Fibroblast of lung (primary cell): ENCODE results near the gene APOBEC3H. TPM values are rescaled to one million over a fixed set of nuclear protein-coding genes. Genes with fewer than 3 reads are reported as not detected.

Experiments
- DNase-seq, 2 donors: peaks; one replicate each; pipeline versions ENCODE4 v3.0.0 to v3.0.0-alpha.2; 2010; ENCODE audit warnings: low read depth in 2 of 2
- H2AFZ ChIP-seq: 2 replicates; pipeline ENCODE4 v1.5.1; 2012; ENCODE audit warnings: low read length, control low read depth, inconsistent platforms
- H3K27ac ChIP-seq: 2 replicates; pipeline ENCODE4 v1.5.1; 2011; ENCODE audit warnings: low read length, control low read depth; ENCODE audit not compliant: insufficient read depth
- H3K27me3 ChIP-seq: 2 replicates; pipeline ENCODE4 v1.5.1; 2011; ENCODE audit warnings: mild to moderate bottlenecking, low read length; ENCODE audit not compliant: control insufficient read depth, insufficient read depth
- H3K36me3 ChIP-seq: 2 replicates; pipeline ENCODE4 v1.5.1; 2011; ENCODE audit warnings: low read length; ENCODE audit not compliant: control insufficient read depth, insufficient read depth
- H3K4me1 ChIP-seq: 2 replicates; pipeline ENCODE4 v1.5.1; 2011; ENCODE audit warnings: low read length; ENCODE audit not compliant: control insufficient read depth, insufficient read depth; ENCODE audit errors: extremely low read depth
- H3K4me2 ChIP-seq: 2 replicates; pipeline ENCODE4 v1.5.1; 2011; ENCODE audit warnings: low read length, control low read depth; ENCODE audit not compliant: insufficient read depth; ENCODE audit errors: extremely low read depth
- H3K4me3 ChIP-seq, 4 experiments: fragments of 200-600 bp in 1 of 4; sonication (generic) in 1 of 4; replicated peaks in 1 of 4; 2 replicates each; pipeline ENCODE4 v1.5.1; 2011 to 2016; ENCODE audit warnings: low read length in 4 of 4, low read depth in 3 of 4, mild to moderate bottlenecking in 3 of 4, control low read depth in 2 of 4, inconsistent platforms in 1 of 4, mixed read lengths in 1 of 4; ENCODE audit not compliant: insufficient read depth in 1 of 4; ENCODE audit errors: control extremely low read depth in 1 of 4
- H3K79me2 ChIP-seq: 2 replicates; pipeline ENCODE4 v1.5.1; 2012; ENCODE audit warnings: mild to moderate bottlenecking, low read length, inconsistent platforms; ENCODE audit not compliant: control insufficient read depth, insufficient read depth
- H3K9ac ChIP-seq: 2 replicates; pipeline ENCODE4 v1.5.1; 2011; ENCODE audit warnings: mild to moderate bottlenecking, low read length, control low read depth; ENCODE audit not compliant: insufficient read depth
- H3K9me3 ChIP-seq: 2 replicates; pipeline ENCODE4 v1.5.1; 2012; ENCODE audit warnings: low read depth, low read length; ENCODE audit not compliant: control insufficient read depth, insufficient read depth
- H4K20me1 ChIP-seq: 2 replicates; pipeline ENCODE4 v1.5.1; 2011; ENCODE audit warnings: low read length; ENCODE audit not compliant: control insufficient read depth, insufficient read depth; ENCODE audit errors: extremely low read depth
- CTCF ChIP-seq, 2 donors: IDR thresholded peaks in 1 of 2; conservative IDR thresholded peaks in 1 of 2; 1 replicate in 1 of 2; 2 replicates in 1 of 2; pipeline ENCODE4 v1.5.1; 2011 to 2012; ENCODE audit warnings: low read length in 2 of 2, control low read depth in 1 of 2, inconsistent platforms in 1 of 2, low read depth in 1 of 2, mild to moderate bottlenecking in 1 of 2
- EZH2 ChIP-seq: IDR thresholded peaks from 2 replicates; pipeline ENCODE4 v1.5.1; 2012; ENCODE audit warnings: low read length, control low read depth, mild to moderate bottlenecking; ENCODE audit errors: missing control alignments
- polyA plus RNA-seq, 2 donors: library from polyadenylated mRNA; depleted of rRNA in 1 of 2; stranded (reverse) in 1 of 2; unstranded in 1 of 2; fragments of >200 nt; gene quantifications; 2 replicates each; pipeline ENCODE4 v1.2.1, GENCODE V29; 2011 to 2012; ENCODE audit warnings: missing spikeins in 1 of 2
- total RNA-seq: library from RNA; depleted of rRNA; stranded (reverse); fragments of >200 nt; gene quantifications from 2 replicates; pipeline ENCODE4 v1.2.1, GENCODE V29; 2014

Gene APOBEC3H
- total and polyA plus RNA-seq, 2 donors (not counting 1 experiment from before 2014, with no cell fraction given) = 0.20 to 1.3 TPM

DNA sequence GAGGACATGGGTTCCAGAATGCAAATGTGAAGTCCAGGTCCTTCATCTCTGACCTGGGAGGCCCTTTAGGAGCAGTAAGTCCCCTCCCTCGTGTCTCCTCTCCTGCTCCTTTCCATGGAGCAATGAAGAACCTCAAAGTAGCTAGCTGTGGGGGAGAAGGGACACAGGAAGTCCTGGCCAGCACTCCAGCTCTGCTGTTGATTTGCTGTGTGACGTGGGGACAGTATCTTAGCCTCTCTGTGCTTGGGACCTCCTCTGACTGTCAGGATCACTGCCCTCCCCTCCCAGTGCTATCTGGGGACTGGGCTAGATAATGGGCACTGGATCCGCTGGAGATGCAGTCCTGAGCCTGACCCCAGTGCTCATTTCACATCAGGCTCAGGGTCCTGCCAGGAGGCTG is 1.1 kb upstream of the APOBEC3H start:
- Histone ChIP-seq H2AFZ (no peak overlapping the region), H3K79me2 (no peaks in the 10 kb centered on the region), H4K20me1 (no peaks in the 10 kb centered on the region), H3K27me3 (peaks cover 4% of the 10 kb centered on the region), H3K36me3 (no peaks in the 10 kb centered on the region), H3K27ac (no peak overlapping the region), H3K9ac (no peak overlapping the region), H3K4me2 (no peak overlapping the region), H3K4me3 (no peak overlapping the region), H3K4me1 (no peaks in the 10 kb centered on the region), H3K9me3 (no peaks in the 10 kb centered on the region)
- TF ChIP-seq CTCF (conservative IDR thresholded peaks at IDR 0.05 in 1 of 2, IDR thresholded peaks at IDR 0.05 in 1 of 2; ENCODE audit: low read depth in 1 of 2, low read length in 2 of 2) (no peak), EZH2 (no peak)
- no peak for DNase-seq

DNA sequence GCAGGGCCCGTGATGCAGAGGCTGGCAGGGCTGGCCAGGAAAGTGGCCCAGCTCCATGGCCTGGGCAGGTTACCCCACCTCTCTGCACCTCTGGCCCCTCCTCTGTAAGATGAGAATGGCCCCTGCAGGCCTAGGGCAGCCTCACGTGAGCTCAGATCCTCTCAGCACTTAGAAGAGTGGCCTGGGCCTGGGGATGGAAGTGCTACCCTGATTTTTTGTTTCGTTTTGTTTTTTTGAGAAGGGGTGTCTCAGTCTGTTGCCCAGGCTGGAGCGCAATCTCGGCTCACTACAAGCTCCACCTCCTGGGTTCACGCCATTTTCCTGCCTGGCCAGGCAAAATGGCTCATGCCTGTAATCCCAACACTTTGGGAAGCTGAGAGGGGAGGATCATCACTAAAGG is 982 bp downstream of the APOBEC3H start:
- H3K4me3 ChIP-seq = no peak overlapping the region
- H3K9ac ChIP-seq = no peak overlapping the region

GRCh38 chr22:39098576-39098975 is 1.5 kb downstream of the APOBEC3H start:
- Histone ChIP-seq H3K27ac (no peak overlapping the region), H3K4me3 (no peak overlapping the region), H3K9me3 (no peaks in the 10 kb centered on the region), H3K4me2 (no peak overlapping the region), H4K20me1 (no peaks in the 10 kb centered on the region), H3K4me1 (no peaks in the 10 kb centered on the region), H3K9ac (no peak overlapping the region), H3K36me3 (no peaks in the 10 kb centered on the region), H3K27me3 (peaks cover 3% of the 10 kb centered on the region), H2AFZ (no peak overlapping the region), H3K79me2 (no peaks in the 10 kb centered on the region)
- no peak for DNase-seq
- TF ChIP-seq EZH2 = no peak
- no peak for TF ChIP-seq CTCF (conservative IDR thresholded peaks at IDR 0.05 in 1 of 2, IDR thresholded peaks at IDR 0.05 in 1 of 2; ENCODE audit: low read depth in 1 of 2, low read length in 2 of 2)

More for the DNA sequence above, 982 bp downstream of the APOBEC3H start:
- Histone ChIP-seq H3K27me3 (peaks cover 3% of the 10 kb centered on the region), H3K36me3 (no peaks in the 10 kb centered on the region), H2AFZ (no peak overlapping the region), H3K9me3 (no peaks in the 10 kb centered on the region), H3K4me2 (no peak overlapping the region), H3K79me2 (no peaks in the 10 kb centered on the region), H3K4me1 (no peaks in the 10 kb centered on the region), H4K20me1 (no peaks in the 10 kb centered on the region), H3K27ac (no peak overlapping the region)
- TF ChIP-seq EZH2 = no peak
- no peak for TF ChIP-seq CTCF (conservative IDR thresholded peaks at IDR 0.05 in 1 of 2, IDR thresholded peaks at IDR 0.05 in 1 of 2; ENCODE audit: low read depth in 1 of 2, low read length in 2 of 2)
- DNase-seq = no peak
